Stomach (tissue), 4 donors: ENCODE measurements around the gene DCAKD.

ENCODE experiments used
- CTCF ChIP-seq, 7 experiments: fragments of 450-650 bp in 4 of 7; fragments of 200-600 bp in 3 of 7; sonication (generic) in 3 of 7; IDR thresholded peaks; one replicate each; pipeline ENCODE4 v1.5.1; 2016 to 2019; ENCODE audit warnings: antibody characterized with exemption in 7 of 7, control low read depth in 2 of 7, mild to moderate bottlenecking in 1 of 7
- EP300 ChIP-seq: sonication (generic); formaldehyde crosslinking; IDR thresholded peaks from one replicate; pipeline ENCODE4 v1.6.1; 2017; ENCODE audit warnings: antibody characterized with exemption
- POLR2A ChIP-seq, 4 donors: fragments of 450-650 bp; IDR thresholded peaks; one replicate each; pipeline ENCODE4 v1.6.1; 2016; ENCODE audit warnings: antibody characterized with exemption in 4 of 4, control low read depth in 2 of 4, mild to moderate bottlenecking in 1 of 4, moderate library complexity in 1 of 4
- POLR2AphosphoS5 ChIP-seq, 3 donors: sonication (generic); formaldehyde crosslinking; IDR thresholded peaks; one replicate each; pipeline ENCODE4 v1.6.1; 2016; ENCODE audit warnings: antibody characterized with exemption in 3 of 3

GRCh38 chr17:45090711-45091110 is 39.3 kb upstream of the DCAKD start:
- TF ChIP-seq CTCF (IDR thresholded peaks at IDR 0.05) (no peak), POLR2A (IDR thresholded peaks at IDR 0.05) (no peak), POLR2AphosphoS5 (IDR thresholded peaks at IDR 0.05) (no peak), EP300 (no peak)
